AG04449 (cell line): Measurements from ENCODE around the gene ERCC5.

Experiments
- CTCF ChIA-PET: fragments of 350-600 bp; formaldehyde crosslinking; extraction: SDS; loops from one replicate; lab custom pipeline; 2021; ENCODE audit warnings: antibody characterized with exemption; lab: Yijun Ruan, JAX
- POLR2A ChIA-PET: fragments of 400-600, 350-600 bp; formaldehyde crosslinking; extraction: SDS; loops from one replicate; lab custom pipeline; 2020; ENCODE audit warnings: antibody characterized with exemption, inconsistent platforms; lab: Yijun Ruan, JAX
- DNase-seq: peaks from one replicate; pipeline ENCODE4 v3.0.0-alpha.2; 2010; ENCODE audit warnings: low read depth, low spot score
- H3K4me3 ChIP-seq: 2 replicates; pipeline ENCODE4 v1.5.1; 2011; ENCODE audit warnings: low read depth, mild to moderate bottlenecking, control low read depth, low read length
- TF ChIP-seq, protein P1 (sequence below): IDR thresholded peaks from one replicate; pipeline ENCODE4 v1.5.1; 2011; ENCODE audit warnings: mild to moderate bottlenecking, moderate library complexity, low read length, control low read depth, inconsistent platforms; ENCODE audit not compliant: insufficient read depth; ENCODE audit errors: missing control alignments

ERCC5 gene

DNA sequence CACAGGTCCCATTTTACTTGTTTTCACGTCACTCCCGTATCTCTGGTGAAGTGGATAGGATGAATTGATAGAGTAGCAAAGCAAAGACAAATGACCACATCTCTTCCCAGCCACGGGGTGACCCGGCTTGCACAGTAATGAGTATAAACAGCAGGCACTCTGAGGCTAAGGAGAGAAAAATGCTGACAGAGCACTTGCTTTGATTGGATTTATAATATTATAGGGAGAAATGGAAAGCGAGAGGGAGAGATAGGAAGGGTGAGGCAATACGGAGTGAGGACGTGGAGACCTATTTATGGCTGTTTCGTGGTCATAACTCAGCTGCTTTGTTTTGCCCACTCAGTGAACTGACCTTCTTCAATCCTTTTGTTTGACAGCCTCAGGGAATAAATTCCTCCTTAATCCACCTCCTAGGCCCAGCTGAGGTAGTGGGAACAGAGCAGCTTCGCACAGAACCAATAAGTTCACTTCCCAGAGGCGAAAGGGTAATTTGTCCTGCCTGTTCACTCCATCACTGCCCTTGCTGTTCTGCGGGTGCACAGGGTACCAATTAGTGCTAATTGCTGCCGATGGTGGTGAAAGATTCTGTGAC, 68.6 kb downstream of the ERCC5 start:
- TF ChIP-seq, protein P1, sequence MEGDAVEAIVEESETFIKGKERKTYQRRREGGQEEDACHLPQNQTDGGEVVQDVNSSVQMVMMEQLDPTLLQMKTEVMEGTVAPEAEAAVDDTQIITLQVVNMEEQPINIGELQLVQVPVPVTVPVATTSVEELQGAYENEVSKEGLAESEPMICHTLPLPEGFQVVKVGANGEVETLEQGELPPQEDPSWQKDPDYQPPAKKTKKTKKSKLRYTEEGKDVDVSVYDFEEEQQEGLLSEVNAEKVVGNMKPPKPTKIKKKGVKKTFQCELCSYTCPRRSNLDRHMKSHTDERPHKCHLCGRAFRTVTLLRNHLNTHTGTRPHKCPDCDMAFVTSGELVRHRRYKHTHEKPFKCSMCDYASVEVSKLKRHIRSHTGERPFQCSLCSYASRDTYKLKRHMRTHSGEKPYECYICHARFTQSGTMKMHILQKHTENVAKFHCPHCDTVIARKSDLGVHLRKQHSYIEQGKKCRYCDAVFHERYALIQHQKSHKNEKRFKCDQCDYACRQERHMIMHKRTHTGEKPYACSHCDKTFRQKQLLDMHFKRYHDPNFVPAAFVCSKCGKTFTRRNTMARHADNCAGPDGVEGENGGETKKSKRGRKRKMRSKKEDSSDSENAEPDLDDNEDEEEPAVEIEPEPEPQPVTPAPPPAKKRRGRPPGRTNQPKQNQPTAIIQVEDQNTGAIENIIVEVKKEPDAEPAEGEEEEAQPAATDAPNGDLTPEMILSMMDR, result no peak
- no peak for DNase-seq
- ChIA-PET POLR2A (no interaction called here), CTCF (interaction anchor here (1.7 kb wide), 1 partner anchor 19 kb away, joined by 3 read pairs; no protein-coding TSS in a partner anchor)
- H3K4me3 ChIP-seq, result no peak overlapping the region

DNA sequence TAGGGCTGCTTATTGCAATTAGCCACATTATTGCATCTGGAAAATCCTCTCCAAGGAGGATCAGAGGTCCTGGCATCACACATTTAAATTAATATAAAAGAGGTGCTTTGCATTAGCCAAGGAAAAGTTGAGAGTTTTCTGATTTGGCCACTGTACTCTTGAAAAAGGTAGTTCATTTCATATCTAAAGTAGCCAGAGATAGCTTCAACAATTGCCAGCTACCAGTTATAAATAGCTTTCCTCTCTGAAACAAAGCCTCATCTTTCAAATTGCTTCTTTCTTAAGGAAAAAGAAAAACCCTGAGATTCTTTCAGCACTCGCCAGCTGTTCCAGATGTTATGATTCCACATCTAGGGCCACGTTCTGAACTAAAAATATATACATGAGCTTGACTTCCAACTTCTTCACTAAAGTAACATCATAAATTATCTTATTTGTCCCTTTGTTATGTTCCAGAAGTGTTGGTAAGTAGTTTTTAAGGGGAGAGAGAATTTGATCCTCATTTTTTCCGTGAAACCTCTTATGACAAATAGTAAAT, 69.6 kb downstream of the ERCC5 start:
- CTCF ChIA-PET, result interaction anchor here (1.2 to 3.5 kb wide), 5 partner anchors 9 to 336 kb away, joined by 3 to 13 read pairs (median 4); no protein-coding TSS in a partner anchor
- no peak for DNase-seq
- TF ChIP-seq, protein P1, result no peak
- POLR2A ChIA-PET, result no interaction called here
- H3K4me3 ChIP-seq, result no peak overlapping the region

DNA sequence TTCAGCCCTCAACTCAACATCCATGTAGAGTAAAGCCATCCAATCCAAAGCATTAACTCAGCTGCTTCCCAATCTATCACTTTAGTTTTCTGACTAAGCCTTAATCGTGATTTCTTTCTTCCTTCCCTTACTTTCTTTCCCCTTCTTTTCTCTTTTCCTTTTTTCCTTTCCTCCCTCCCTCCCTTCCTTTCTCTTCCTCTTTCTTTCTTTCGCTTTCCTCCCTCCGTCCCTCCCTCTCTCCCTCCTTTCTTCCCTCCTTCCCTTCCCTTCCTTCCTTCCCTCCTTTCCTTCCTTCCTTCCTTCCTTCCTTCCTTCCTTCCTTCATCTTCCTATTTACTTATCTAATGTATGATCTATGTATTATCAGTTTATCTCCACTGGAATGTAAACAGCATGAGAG, 71.2 kb downstream of the ERCC5 start:
- TF ChIP-seq, protein P1, result no peak
- H3K4me3 ChIP-seq, result no peak overlapping the region
- DNase-seq, result no peak
- CTCF ChIA-PET, result interaction anchor here (1.0 to 3.5 kb wide), 2 partner anchors 10 to 33 kb away, joined by 3 to 13 read pairs; no protein-coding TSS in a partner anchor
- POLR2A ChIA-PET, result no interaction called here

DNA sequence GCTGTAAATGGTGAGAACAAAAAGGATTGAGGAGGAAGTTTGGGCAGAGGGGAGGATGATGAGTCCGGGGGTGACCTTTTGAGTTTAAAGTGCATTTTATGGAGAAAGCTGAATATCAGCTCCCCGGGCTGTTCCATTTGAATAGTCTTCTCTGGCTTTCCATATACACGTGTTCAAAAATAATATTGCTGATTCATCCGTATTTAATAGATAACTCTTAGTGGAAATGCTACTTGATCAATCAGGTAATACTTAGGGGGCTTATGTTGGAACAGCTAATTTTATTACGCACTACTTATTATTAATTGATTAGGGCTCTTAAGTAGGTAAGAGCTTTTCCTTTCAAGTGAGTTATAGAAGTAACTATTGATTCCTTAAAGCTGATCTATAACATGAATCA, 76.4 kb downstream of the ERCC5 start:
- CTCF ChIA-PET, result no interaction called here
- POLR2A ChIA-PET, result no interaction called here

More for the DNA sequence above, 76.4 kb downstream of the ERCC5 start:
- no peak overlapping the region for H3K4me3 ChIP-seq
- no peak for DNase-seq
- TF ChIP-seq, protein P1, result no peak
